Measurements from ENCODE around the gene TTC39B.

TTC39B gene

DNA sequence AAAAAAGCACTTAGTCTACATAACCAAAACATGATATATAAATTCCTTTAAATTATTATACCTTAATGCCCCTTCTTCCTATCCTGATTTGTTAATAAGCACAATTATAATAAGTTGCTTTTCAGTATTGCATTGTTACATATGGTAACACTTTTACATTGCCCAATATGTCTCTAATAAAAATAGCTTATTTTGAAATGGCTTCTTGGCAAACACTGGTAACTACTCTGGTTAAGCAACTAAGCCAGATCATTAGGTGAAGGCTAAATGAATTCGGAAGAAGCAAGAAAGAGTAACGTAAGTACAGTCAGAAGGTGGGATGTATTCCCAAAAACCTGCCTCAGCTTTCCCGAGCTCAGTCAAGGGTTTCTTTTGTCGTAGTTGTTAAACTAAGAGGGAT lies 85.3 kb downstream of the TTC39B start:
- DNase-seq: no peak

- DNase-seq: no peak
Observed at GRCh38 chr9:15220658-15221318, 86.2 kb downstream of the TTC39B start.

DNA sequence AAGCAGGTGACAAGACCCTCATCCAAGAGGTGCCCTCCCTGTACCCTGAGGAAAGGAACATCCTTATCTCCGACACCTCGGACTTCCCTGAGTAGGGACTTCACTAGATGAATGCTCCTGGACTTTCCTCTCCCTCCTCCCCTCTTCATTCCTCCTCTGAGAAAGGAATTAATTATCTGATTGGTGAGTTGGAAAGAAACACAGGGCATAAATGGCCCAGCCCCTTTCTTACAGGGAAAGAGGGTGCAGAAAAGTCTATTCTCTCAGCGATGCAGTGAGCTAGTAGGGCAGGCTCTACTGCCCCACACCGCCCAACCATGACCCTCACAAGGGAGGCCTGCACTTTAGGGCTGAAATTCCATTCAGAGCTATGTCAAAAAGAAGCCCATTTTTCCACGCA lies 87.5 kb downstream of the TTC39B start:
- DNase-seq: no peak

DNA sequence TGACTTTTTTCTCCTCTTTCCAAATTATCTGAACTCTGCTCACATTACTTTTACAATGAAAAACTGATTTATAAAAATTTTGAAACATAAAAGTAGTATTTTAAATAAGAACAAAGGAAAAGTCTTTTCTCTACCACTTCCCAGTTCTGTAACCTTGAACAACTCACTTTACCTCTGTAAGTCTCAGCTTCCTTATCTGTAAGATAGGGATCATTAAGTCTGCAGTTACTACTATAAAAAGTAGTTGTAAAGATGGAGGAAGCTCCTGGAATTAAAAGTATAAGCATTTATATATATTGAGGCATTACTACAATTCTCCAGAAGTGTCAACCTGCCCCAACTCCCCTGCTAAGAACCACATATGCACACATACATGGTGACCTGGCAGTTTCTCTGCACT lies 88.0 kb downstream of the TTC39B start:
- DNase-seq: no peak

DNA sequence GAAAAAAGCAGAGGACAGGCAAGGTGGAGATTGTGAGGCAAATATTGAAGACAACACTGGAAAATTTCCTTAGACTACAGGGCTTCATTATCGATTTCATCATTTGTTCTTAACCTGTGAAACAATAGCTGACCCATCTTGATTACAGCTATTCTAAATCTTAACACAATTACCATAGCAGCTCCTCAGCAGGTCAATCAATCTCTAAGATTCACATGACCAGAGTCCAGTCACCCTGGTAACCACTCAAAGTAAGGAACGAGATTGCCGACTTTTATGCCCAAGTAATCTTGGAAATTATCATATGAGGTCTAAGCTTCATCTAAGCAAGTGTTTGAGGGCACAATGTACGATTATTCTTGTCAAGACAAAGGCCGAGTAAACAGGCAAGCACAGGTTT lies 93.8 kb downstream of the TTC39B start:
- no peak for DNase-seq

- no peak for DNase-seq
Observed at GRCh38 chr9:15211815-15212495, 95.1 kb downstream of the TTC39B start.

- DNase-seq: peak; percentile 34
Observed at GRCh38 chr9:15211160-15211814, 95.7 kb downstream of the TTC39B start.

GRCh38 chr9:15206903-15207696 lies 99.9 kb downstream of the TTC39B start:
- no peak for DNase-seq

DNA sequence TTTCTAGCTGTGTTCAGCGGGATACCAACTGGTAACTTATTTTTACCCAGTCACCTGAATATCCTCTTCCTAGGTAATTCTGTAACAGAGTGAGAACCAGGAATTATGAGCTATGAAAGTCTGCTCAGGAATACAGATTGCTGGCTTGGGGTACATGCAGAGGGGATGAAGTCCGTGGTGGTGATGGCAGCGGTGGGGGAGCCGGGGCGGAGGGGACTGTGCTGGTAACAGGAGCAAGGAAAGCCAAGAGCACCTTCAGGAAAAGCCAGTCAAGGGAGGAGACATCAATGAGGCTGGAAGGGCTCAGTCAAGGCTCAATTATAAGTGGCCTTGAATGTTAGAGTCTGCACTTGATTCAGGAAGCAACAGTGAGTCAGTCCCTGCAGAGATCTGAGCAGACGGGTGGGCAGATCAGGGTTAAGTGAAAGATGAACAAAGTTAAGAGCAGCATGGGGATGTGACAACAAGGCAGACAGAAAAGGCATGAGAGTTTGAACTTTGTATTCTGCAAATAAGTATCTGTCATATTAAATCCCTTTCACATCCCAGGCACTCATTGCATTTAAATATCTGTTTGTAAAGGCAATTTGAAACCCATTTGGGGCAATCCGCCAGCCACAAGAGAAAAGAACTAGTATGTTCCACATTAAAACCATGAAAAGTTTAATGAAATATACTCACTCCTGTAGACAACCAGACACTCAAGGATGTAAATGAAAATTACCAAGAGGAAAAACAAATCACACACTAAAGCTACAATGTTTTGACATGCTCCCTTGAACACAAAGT lies 101.2 kb downstream of the TTC39B start:
- DNase-seq: no peak

GRCh38 chr9:15203581-15203980 lies 103.4 kb downstream of the TTC39B start:
- no peak for DNase-seq

DNA sequence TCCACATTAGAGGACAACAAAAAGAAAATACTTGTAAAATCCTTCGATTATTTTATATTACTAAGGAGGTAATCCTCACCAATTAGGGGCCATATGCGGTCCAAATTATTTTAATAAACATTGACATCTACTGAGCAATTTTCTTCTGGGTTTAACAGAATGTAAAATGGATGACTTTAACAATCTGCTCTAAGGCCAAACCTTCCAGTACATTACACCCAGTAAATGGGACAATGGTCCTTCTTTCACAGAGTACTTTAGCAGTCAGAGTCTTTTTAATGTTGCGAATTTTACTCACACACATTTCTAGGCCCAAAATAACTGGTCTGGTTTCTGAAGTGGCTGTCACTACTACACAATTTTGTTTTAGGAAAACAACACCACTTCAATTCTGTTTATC lies 106.9 kb downstream of the TTC39B start:
- DNase-seq: no peak

DNA sequence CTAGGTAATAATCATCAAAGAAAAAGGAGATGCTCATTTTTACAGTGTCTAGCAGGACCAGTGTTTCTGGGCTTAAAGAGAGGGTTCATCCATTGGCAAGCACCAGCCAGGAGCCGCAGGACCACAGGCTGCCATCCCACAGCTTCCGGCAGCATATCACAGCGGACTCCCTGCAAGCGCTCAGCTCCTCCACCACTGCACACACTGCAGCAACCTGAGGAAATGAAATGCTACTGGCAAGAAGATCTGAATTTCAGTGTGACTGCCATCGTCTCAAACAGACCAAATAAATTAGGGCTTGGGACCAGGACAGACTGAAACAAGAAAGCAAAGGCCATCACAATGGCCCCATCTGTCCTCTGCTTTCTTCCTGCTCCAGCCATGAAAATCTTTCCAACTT lies 114.2 kb downstream of the TTC39B start:
- DNase-seq: no peak

GRCh38 chr9:15191378-15191777 lies 115.6 kb downstream of the TTC39B start:
- DNase-seq: no peak

- no peak for DNase-seq
Observed at GRCh38 chr9:15189481-15189880, 117.5 kb downstream of the TTC39B start.

- DNase-seq: no peak
Observed at GRCh38 chr9:15187589-15187988, 119.4 kb downstream of the TTC39B start.

DNA sequence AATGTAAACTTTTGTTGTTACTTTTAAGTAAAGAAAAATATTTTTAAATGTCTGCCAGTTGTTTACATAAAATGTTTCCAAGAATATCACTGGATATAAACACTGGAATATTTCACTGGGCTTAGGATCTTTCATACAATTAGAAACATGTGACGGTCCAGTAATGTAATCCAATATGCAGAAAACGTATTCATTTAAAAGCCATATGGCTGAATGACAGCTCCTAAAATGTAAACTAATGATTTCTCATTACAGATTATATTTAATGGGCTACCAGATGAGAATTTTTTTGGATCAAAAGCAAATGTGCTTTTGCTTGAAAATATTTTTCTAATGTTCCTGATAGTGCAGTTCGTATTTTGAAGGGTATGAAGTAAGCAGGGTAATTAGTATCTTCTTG lies 124.3 kb downstream of the TTC39B start:
- DNase-seq: no peak

- DNase-seq: no peak
Observed at GRCh38 chr9:15182101-15182551, 124.9 kb downstream of the TTC39B start.

- DNase-seq: no peak
Observed at GRCh38 chr9:15180124-15180523, 126.9 kb downstream of the TTC39B start.

GRCh38 chr9:15178631-15179030 lies 128.4 kb downstream of the TTC39B start:
- DNase-seq: no peak

GRCh38 chr9:15176836-15177235 lies 130.2 kb downstream of the TTC39B start:
- DNase-seq: no peak

GRCh38 chr9:15163931-15164330 lies 143.1 kb downstream of the TTC39B start:
- DNase-seq: no peak

DNA sequence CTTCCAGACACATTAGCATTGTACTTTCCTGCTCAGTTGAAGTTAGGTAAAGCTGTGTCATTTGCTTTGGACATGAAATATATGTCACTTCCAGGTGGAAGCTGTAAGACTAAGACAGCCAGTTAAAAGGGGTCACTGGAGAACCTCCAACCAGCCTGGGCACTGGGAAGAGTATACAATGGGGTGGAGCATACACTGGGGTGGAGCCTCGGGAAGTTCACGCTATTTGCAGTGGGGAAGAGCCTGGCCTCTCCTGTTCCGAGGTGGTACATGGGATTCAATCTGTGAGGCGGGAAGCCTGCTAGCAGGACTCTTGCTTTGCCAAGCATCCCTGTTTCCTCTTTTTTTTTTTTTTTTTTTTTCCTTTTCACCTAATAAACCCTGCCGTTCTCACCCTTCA lies 145.3 kb downstream of the TTC39B start:
- DNase-seq: no peak

DNA sequence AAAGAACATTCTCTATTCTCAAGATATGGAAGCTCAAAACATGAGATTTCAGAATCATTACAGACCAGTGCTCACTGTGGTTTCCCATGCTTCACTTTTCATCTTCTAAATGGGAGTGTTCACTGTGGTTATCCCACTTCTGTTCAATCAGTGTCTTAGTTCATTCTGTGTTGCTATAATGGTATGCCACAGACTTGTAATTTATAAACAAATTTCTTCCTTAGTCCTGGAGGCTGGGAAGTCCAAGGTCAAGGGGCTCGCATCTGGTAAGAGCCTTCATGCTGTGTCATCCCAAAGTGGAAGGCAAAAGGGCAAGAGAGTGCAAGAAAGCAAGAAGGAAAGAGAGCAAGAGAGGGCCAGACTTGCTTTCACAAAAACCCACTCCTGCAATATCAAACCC lies 146.3 kb downstream of the TTC39B start:
- DNase-seq: no peak

All from effector CD8-positive, alpha-beta T cell (primary cell).